GM12878 (cell line): ENCODE data around the gene LCN1. TPM values are rescaled to one million over a fixed set of nuclear protein-coding genes. Genes with fewer than 3 reads are reported as not detected.

Source experiments
- ATAC-seq: fragments of 200-7000 bp; cut with Tn5 transposase; 3 replicates; pipeline ENCODE4 v1.9.1; 2020; ENCODE audit warnings: mild to moderate bottlenecking, moderate library complexity
- BruUV-seq: library from RNA; stranded (reverse); fragments of 400-500 nt; replicated peaks from 2 replicates; lab custom pipeline; 2021; lab: Mats Ljungman, UMichigan
- CTCF ChIA-PET: fragments of 300-600 bp; sonication (Branson Sonifier 250); formaldehyde crosslinking; extraction: SDS; loops from one replicate; lab custom pipeline; 2021; ENCODE audit warnings: inconsistent platforms; lab: Yijun Ruan, JAX
- POLR2A ChIA-PET: fragments of 350-600 bp; formaldehyde crosslinking; extraction: SDS; loops from one replicate; lab custom pipeline; 2021; ENCODE audit warnings: inconsistent platforms; lab: Charles Lee
- RAD21 ChIA-PET: fragments of 300-600 bp; sonication (Branson Sonifier 250); formaldehyde crosslinking; loops from one replicate; lab custom pipeline; 2023; ENCODE audit warnings: antibody characterized with exemption; ENCODE audit not compliant: unreplicated experiment; lab: Charles Lee
- SMC1A ChIA-PET: fragments of 300-600 bp; sonication (Branson Sonifier 250); formaldehyde crosslinking; loops from one replicate; lab custom pipeline; 2023; ENCODE audit not compliant: unreplicated experiment, uncharacterized antibody; lab: Charles Lee
- DNase-seq: peaks from one replicate; pipeline ENCODE4 v3.0.0-alpha.2; 2011; ENCODE audit warnings: low read depth, low spot score
- FAIRE-seq: peaks from 3 replicates; lab custom pipeline; 2011; peaks lifted over from hg19 to GRCh38; lab: Jason Lieb, UNC
- H2AFZ ChIP-seq: 2 replicates; pipeline ENCODE4 v1.6.0; 2011; ENCODE audit warnings: low read depth, low read length, control low read depth; ENCODE audit not compliant: control insufficient read depth
- H3K27ac ChIP-seq: 2 replicates; pipeline ENCODE4 v1.5.1; 2011; ENCODE audit warnings: control low read depth; ENCODE audit not compliant: control insufficient read depth, insufficient read depth
- H3K27me3 ChIP-seq, 2 experiments: replicated peaks in 1 of 2; 2 replicates each; pipeline versions ENCODE4 v1.6.0 to v1.6.1; 2011; ENCODE audit warnings: low read length in 1 of 2; ENCODE audit not compliant: control insufficient read depth in 2 of 2, insufficient read depth in 2 of 2
- H3K36me3 ChIP-seq, 2 experiments: 2 replicates each; pipeline ENCODE4 v1.5.1; 2011; ENCODE audit warnings: low read length in 1 of 2; ENCODE audit not compliant: control insufficient read depth in 2 of 2, insufficient read depth in 2 of 2
- H3K4me1 ChIP-seq: 2 replicates; pipeline ENCODE4 v1.6.1; 2011; ENCODE audit warnings: mild to moderate bottlenecking, low read length, moderate library complexity, mixed read lengths; ENCODE audit not compliant: control insufficient read depth, insufficient read depth
- H3K4me2 ChIP-seq: 2 replicates; pipeline ENCODE4 v1.6.0; 2011; ENCODE audit warnings: control low read depth; ENCODE audit not compliant: control insufficient read depth, insufficient read depth
- H3K4me3 ChIP-seq: fragments of 200-600 bp; sonication (generic); 2 replicates; pipeline ENCODE4 v1.5.1; 2016
- H3K79me2 ChIP-seq: 2 replicates; pipeline ENCODE4 v1.6.0; 2011; ENCODE audit warnings: low read length; ENCODE audit not compliant: control insufficient read depth, insufficient read depth
- H3K9ac ChIP-seq: 2 replicates; pipeline ENCODE4 v1.8.0; 2011; ENCODE audit warnings: low read length, control low read depth, mixed read lengths; ENCODE audit not compliant: control insufficient read depth, insufficient read depth
- H3K9me3 ChIP-seq: replicated peaks from 3 replicates; pipeline ENCODE4 v1.5.1; 2011; ENCODE audit warnings: mild to moderate bottlenecking, low read length; ENCODE audit not compliant: control insufficient read depth, insufficient read depth
- H4K20me1 ChIP-seq: 2 replicates; pipeline ENCODE4 v1.6.0; 2011; ENCODE audit not compliant: control insufficient read depth, insufficient read depth
- CHD4 ChIP-seq: fragments of 200-600 bp; sonication (generic); IDR thresholded peaks from 2 replicates; pipeline ENCODE4 v1.6.1; 2016; ENCODE audit warnings: mild to moderate bottlenecking
- EZH2 ChIP-seq: IDR thresholded peaks from 2 replicates; pipeline ENCODE4 v1.6.1; 2012; ENCODE audit warnings: low read depth, mild to moderate bottlenecking, control low read depth, inconsistent platforms, low read length, borderline replicate concordance; ENCODE audit not compliant: control insufficient read depth
- IKZF1 ChIP-seq: fragments of 450-650 bp; conservative IDR thresholded peaks from 2 replicates; pipeline ENCODE4 v1.6.1; 2017; ENCODE audit warnings: antibody characterized with exemption, mild to moderate bottlenecking
- KLF5 ChIP-seq: fragments of 450-650 bp; IDR thresholded peaks from 2 replicates; pipeline ENCODE4 v1.6.1; 2014; ENCODE audit warnings: mild to moderate bottlenecking; ENCODE audit not compliant: partially characterized antibody
- SUZ12 ChIP-seq: fragments of 200-600 bp; sonication (generic); IDR thresholded peaks from one replicate; pipeline ENCODE4 v1.6.1; 2018; ENCODE audit warnings: antibody characterized with exemption, mild to moderate bottlenecking; ENCODE audit not compliant: unreplicated experiment
- TARDBP ChIP-seq: IDR thresholded peaks from 2 replicates; pipeline ENCODE4 v1.6.1; 2016; ENCODE audit warnings: borderline replicate concordance
- YBX1 ChIP-seq: fragments of 450-650 bp; IDR thresholded peaks from 2 replicates; pipeline ENCODE4 v1.6.1; 2016; ENCODE audit warnings: antibody characterized with exemption
- ZZZ3 ChIP-seq: IDR thresholded peaks from 2 replicates; pipeline ENCODE4 v1.6.1; 2011; ENCODE audit warnings: low read depth; ENCODE audit not compliant: control insufficient read depth, insufficient read length
- WGBS: methylation state at CpG from one replicate; pipeline ENCODE4 v1.1.6; 2016; ENCODE audit warnings: low lambda C conversion rate; ENCODE audit not compliant: insufficient replicate concordance, insufficient coverage; ENCODE audit errors: missing lambda C conversion rate; 5-methylcytosine and 5-hydroxymethylcytosine counted together
- in situ Hi-C: fragments of 300-500 bp; cut with MboI; formaldehyde crosslinking; loops from 9 replicates; pipeline ENCODE4 v1.14.3; 2018; ENCODE audit warnings: mixed read lengths
- intact Hi-C: fragments of 100-400 bp; cut with micrococcal nuclease; formaldehyde crosslinking; loops from one replicate; pipeline ENCODE4 v1.14.2; 2022; ENCODE audit not compliant: unreplicated experiment
- polyA plus RNA-seq, 11 experiments: library from polyadenylated mRNA; depleted of rRNA in 4 of 11; unstranded in 6 of 11; stranded (reverse) in 5 of 11; fragments of >200 nt; fragmentation: Nextera tagmentation in 4 of 11; fragmentation: Illumina TruSeq in 1 of 11; extraction: Ambion mirVana in 4 of 11; extraction: Trizol in 1 of 11; gene quantifications; 1 replicate in 1 of 11; 2 replicates in 10 of 11; pipeline versions ENCODE4 v1.2.1 to v1.2.3, GENCODE V29; 2011 to 2016; ENCODE audit warnings: inconsistent platforms in 2 of 11, missing spikeins in 2 of 11, low read depth in 1 of 11
- total RNA-seq, 4 experiments: library from RNA; depleted of rRNA in 3 of 4; stranded (reverse); fragments of >200 nt in 3 of 4; fragmentation: Illumina TruSeq in 1 of 4; extraction: Trizol in 1 of 4; gene quantifications; 2 replicates each; pipeline versions ENCODE4 v1.2.1 to v1.2.3, GENCODE V29; 2013 to 2021
- TF ChIP-seq, protein P1 (sequence below): fragments of 450-650 bp; conservative IDR thresholded peaks from 2 replicates; pipeline ENCODE4 v1.6.1; 2017; ENCODE audit warnings: mild to moderate bottlenecking, moderate library complexity
- TF ChIP-seq, protein P2 (sequence below): fragments of 450-650 bp; IDR thresholded peaks from 2 replicates; pipeline ENCODE4 v1.6.1; 2018; ENCODE audit warnings: borderline replicate concordance, mild to moderate bottlenecking; ENCODE audit not compliant: partially characterized antibody
- TF ChIP-seq, protein P3 (sequence below): fragments of 450-650 bp; IDR thresholded peaks from 2 replicates; pipeline ENCODE4 v1.6.1; 2017; ENCODE audit warnings: mild to moderate bottlenecking
- TF ChIP-seq, protein P4 (sequence below): IDR thresholded peaks from 2 replicates; pipeline ENCODE4 v1.6.1; 2011; ENCODE audit warnings: mild to moderate bottlenecking, low read depth, low read length, moderate library complexity; ENCODE audit not compliant: insufficient replicate concordance

The LCN1 gene
- total and polyA plus RNA-seq, 10 of the 15 experiments (the other 5 are each of a cell fraction or from before 2014, with no cell fraction given): not detected

DNA sequence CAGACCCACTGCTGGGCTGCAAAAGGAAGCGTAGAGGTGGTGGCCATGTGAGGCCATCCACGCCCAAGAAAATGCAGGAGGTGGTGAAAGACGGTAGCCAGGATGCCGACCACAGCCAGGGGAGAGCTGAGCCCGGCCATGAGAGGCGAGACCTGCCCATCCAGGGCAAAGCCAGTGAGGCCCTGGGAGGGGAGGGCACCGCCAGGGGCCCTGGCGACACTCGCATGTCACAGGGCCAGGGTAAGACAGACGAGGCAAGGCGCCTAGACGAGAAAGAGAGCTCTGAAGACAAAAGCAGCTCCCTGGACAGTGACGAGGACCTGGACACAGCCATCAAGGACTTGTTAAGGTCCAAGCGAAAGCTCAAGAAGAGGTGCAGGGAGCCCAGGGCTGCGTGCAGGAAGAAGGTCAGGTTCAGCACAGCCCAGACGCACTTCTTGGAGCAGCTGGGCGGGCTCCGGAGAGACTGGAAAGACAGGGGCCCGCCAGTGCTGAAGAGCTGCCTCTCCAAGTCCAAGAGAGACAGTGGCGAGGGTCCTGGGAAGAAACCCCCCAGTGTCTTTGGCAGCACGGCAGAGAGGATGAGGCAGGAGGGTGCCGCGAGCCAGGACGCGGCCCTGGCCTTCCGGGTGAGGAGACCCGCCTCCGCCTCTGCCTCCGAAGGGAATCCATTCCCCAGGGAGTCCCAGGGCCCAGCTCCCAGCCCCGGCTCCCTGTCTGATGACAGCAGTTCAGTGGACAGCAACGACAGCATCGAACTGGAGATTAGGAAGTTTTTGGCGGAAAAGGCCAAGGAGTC is 34.8 kb upstream of the LCN1 start:
- H3K27me3 ChIP-seq: no peaks in the 10 kb centered on the region; a peak in 1 of 4 replicates
- H3K4me3 ChIP-seq: no peak overlapping the region
- H3K4me2 ChIP-seq: no peak overlapping the region
- no peak overlapping the region for H3K27ac ChIP-seq
- ATAC-seq: no peak
- no peaks in the 10 kb centered on the region for H4K20me1 ChIP-seq
- H3K9ac ChIP-seq: no peak overlapping the region
- CTCF ChIA-PET: no interaction called here
- RAD21 ChIA-PET: no interaction called here
- intact Hi-C loops: no loop called here
- in situ Hi-C loops: no loop called here
- SMC1A ChIA-PET: no interaction called here
- DNase-seq: no peak
- no TSS peak for BruUV-seq
- FAIRE-seq: no peak
- no peaks in the 10 kb centered on the region for H3K4me1 ChIP-seq
- H3K79me2 ChIP-seq: no peaks in the 10 kb centered on the region
- no peaks in the 10 kb centered on the region for H3K9me3 ChIP-seq
- no peak overlapping the region for H2AFZ ChIP-seq
- POLR2A ChIA-PET: no interaction called here
- WGBS: 67% methylated on average over 31 of the region's 33 CpGs
- no peaks in the 10 kb centered on the region; a peak in 1 of 4 replicates for H3K36me3 ChIP-seq
- no peak for TF ChIP-seq ZZZ3
- TF ChIP-seq, protein P1, sequence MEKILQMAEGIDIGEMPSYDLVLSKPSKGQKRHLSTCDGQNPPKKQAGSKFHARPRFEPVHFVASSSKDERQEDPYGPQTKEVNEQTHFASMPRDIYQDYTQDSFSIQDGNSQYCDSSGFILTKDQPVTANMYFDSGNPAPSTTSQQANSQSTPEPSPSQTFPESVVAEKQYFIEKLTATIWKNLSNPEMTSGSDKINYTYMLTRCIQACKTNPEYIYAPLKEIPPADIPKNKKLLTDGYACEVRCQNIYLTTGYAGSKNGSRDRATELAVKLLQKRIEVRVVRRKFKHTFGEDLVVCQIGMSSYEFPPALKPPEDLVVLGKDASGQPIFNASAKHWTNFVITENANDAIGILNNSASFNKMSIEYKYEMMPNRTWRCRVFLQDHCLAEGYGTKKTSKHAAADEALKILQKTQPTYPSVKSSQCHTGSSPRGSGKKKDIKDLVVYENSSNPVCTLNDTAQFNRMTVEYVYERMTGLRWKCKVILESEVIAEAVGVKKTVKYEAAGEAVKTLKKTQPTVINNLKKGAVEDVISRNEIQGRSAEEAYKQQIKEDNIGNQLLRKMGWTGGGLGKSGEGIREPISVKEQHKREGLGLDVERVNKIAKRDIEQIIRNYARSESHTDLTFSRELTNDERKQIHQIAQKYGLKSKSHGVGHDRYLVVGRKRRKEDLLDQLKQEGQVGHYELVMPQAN: no peak
- no peak for TF ChIP-seq IKZF1
- TF ChIP-seq, protein P2, sequence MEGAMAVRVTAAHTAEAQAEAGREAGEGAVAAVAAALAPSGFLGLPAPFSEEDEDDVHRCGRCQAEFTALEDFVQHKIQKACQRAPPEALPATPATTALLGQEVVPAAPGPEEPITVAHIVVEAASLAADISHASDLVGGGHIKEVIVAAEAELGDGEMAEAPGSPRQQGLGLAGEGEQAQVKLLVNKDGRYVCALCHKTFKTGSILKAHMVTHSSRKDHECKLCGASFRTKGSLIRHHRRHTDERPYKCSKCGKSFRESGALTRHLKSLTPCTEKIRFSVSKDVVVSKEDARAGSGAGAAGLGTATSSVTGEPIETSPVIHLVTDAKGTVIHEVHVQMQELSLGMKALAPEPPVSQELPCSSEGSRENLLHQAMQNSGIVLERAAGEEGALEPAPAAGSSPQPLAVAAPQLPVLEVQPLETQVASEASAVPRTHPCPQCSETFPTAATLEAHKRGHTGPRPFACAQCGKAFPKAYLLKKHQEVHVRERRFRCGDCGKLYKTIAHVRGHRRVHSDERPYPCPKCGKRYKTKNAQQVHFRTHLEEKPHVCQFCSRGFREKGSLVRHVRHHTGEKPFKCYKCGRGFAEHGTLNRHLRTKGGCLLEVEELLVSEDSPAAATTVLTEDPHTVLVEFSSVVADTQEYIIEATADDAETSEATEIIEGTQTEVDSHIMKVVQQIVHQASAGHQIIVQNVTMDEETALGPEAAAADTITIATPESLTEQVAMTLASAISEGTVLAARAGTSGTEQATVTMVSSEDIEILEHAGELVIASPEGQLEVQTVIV: no peak
- TF ChIP-seq EZH2: no peak
- TF ChIP-seq, protein P3, sequence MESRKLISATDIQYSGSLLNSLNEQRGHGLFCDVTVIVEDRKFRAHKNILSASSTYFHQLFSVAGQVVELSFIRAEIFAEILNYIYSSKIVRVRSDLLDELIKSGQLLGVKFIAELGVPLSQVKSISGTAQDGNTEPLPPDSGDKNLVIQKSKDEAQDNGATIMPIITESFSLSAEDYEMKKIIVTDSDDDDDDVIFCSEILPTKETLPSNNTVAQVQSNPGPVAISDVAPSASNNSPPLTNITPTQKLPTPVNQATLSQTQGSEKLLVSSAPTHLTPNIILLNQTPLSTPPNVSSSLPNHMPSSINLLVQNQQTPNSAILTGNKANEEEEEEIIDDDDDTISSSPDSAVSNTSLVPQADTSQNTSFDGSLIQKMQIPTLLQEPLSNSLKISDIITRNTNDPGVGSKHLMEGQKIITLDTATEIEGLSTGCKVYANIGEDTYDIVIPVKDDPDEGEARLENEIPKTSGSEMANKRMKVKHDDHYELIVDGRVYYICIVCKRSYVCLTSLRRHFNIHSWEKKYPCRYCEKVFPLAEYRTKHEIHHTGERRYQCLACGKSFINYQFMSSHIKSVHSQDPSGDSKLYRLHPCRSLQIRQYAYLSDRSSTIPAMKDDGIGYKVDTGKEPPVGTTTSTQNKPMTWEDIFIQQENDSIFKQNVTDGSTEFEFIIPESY: no peak
- TF ChIP-seq YBX1: no peak
- no peak for TF ChIP-seq CHD4
- TF ChIP-seq SUZ12: no peak
- TF ChIP-seq, protein P4, sequence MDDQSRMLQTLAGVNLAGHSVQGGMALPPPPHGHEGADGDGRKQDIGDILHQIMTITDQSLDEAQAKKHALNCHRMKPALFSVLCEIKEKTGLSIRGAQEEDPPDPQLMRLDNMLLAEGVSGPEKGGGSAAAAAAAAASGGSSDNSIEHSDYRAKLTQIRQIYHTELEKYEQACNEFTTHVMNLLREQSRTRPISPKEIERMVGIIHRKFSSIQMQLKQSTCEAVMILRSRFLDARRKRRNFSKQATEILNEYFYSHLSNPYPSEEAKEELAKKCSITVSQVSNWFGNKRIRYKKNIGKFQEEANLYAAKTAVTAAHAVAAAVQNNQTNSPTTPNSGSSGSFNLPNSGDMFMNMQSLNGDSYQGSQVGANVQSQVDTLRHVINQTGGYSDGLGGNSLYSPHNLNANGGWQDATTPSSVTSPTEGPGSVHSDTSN: no peak
- no peak for TF ChIP-seq KLF5
- TF ChIP-seq TARDBP: no peak
